CD4-positive, alpha-beta T cell treated with Interleukin-4 for 4 hours (primary cell): Measurements from ENCODE around the gene INIP.
"Not testable (repeated sequence)": the region's sequence is repeated elsewhere in the genome, so short reads cannot be mapped to it uniquely, and the experiment has no call there.

ENCODE experiments used
- DNase-seq: peaks from one replicate; pipeline ENCODE4 v3.0.0-alpha.2; 2020

INIP gene

GRCh38 chr9:112734892-112735291 lies 17.0 kb upstream of the INIP start:
- DNase-seq, result no peak

- DNase-seq, result no peak
Measured at GRCh38 chr9:112731971-112732370, 14.1 kb upstream of the INIP start.

- DNase-seq, result no peak
Measured at GRCh38 chr9:112728401-112728800, 10.5 kb upstream of the INIP start.

GRCh38 chr9:112726428-112726827 lies 8.5 kb upstream of the INIP start:
- no peak for DNase-seq

GRCh38 chr9:112725961-112726360 lies 8.0 kb upstream of the INIP start:
- no peak for DNase-seq

GRCh38 chr9:112722749-112723148 lies 4.8 kb upstream of the INIP start:
- DNase-seq, result not testable (repeated sequence)

- DNase-seq, result no peak
Measured at GRCh38 chr9:112720113-112720780, 2.3 kb upstream of the INIP start.

- no peak for DNase-seq
Measured at GRCh38 chr9:112719696-112720095, 1.8 kb upstream of the INIP start.

- no peak for DNase-seq
Measured at GRCh38 chr9:112719241-112719691, 1.3 kb upstream of the INIP start.

- no peak for DNase-seq
Measured at GRCh38 chr9:112712678-112713077, 5.2 kb downstream of the INIP start.

- DNase-seq, result no peak
Measured at GRCh38 chr9:112711050-112711689, 6.7 kb downstream of the INIP start.

GRCh38 chr9:112705768-112706427 lies 12.0 kb downstream of the INIP start:
- no peak for DNase-seq

GRCh38 chr9:112703304-112703703 lies 14.6 kb downstream of the INIP start:
- no peak for DNase-seq

GRCh38 chr9:112700085-112700484 lies 17.8 kb downstream of the INIP start:
- no peak for DNase-seq

- DNase-seq, result no peak
Measured at GRCh38 chr9:112699230-112699629, 18.7 kb downstream of the INIP start.

- no peak for DNase-seq
Measured at GRCh38 chr9:112696461-112696860, 21.5 kb downstream of the INIP start.

GRCh38 chr9:112694706-112695555 lies 23.0 kb downstream of the INIP start:
- no peak for DNase-seq

GRCh38 chr9:112689161-112689740 lies 28.7 kb downstream of the INIP start:
- DNase-seq, result no peak

GRCh38 chr9:112680731-112681402 lies 37.0 kb downstream of the INIP start:
- DNase-seq, result no peak

GRCh38 chr9:112677040-112677439 lies 40.9 kb downstream of the INIP start:
- DNase-seq, result no peak

GRCh38 chr9:112673221-112673620 lies 44.7 kb downstream of the INIP start:
- DNase-seq, result not testable (repeated sequence)

GRCh38 chr9:112670991-112671625 lies 46.8 kb downstream of the INIP start:
- no peak for DNase-seq
